ENCODE results near the gene PPP3R1.
A peak's percentile ranks its signal among the peaks of the same experiment; 100 is the strongest.

PPP3R1 gene

GRCh38 chr2:68252400-68253218 lies at the start of gene PPP3R1:
Gene PPP3R1, minus strand, starts transcription at chr2:68252532. Its CDS starts 405 bp downstream, at chr2:68252127.
- DNase-seq = peak; percentile 96

- DNase-seq = no peak
Measured at GRCh38 chr2:68295516-68295915, 43.2 kb upstream of the PPP3R1 start.

- DNase-seq = no peak
Measured at GRCh38 chr2:68294913-68295312, 42.6 kb upstream of the PPP3R1 start.

GRCh38 chr2:68294187-68294586 lies 41.9 kb upstream of the PPP3R1 start:
- no peak for DNase-seq

- DNase-seq = no peak
Measured at GRCh38 chr2:68293755-68294154, 41.4 kb upstream of the PPP3R1 start.

GRCh38 chr2:68293024-68293423 lies 40.7 kb upstream of the PPP3R1 start:
- DNase-seq = no peak

- DNase-seq = no peak
Measured at GRCh38 chr2:68292108-68292710, 39.9 kb upstream of the PPP3R1 start.

- DNase-seq = no peak
Measured at GRCh38 chr2:68291314-68291713, 39.0 kb upstream of the PPP3R1 start.

- no peak for DNase-seq
Measured at GRCh38 chr2:68290901-68291300, 38.6 kb upstream of the PPP3R1 start.

GRCh38 chr2:68287580-68288441 lies 35.5 kb upstream of the PPP3R1 start:
- no peak for DNase-seq

- DNase-seq = no peak
Measured at GRCh38 chr2:68284896-68285295, 32.6 kb upstream of the PPP3R1 start.

GRCh38 chr2:68283419-68283812 lies 31.1 kb upstream of the PPP3R1 start:
- DNase-seq = no peak

- peak; percentile 16 for DNase-seq
Measured at GRCh38 chr2:68282811-68283418, 30.6 kb upstream of the PPP3R1 start.

GRCh38 chr2:68280796-68281195 lies 28.5 kb upstream of the PPP3R1 start:
- no peak for DNase-seq

GRCh38 chr2:68280348-68280747 lies 28.0 kb upstream of the PPP3R1 start:
- DNase-seq = no peak

- peak; percentile 43 for DNase-seq
Measured at GRCh38 chr2:68279691-68280090, 27.4 kb upstream of the PPP3R1 start.

GRCh38 chr2:68278169-68278568 lies 25.8 kb upstream of the PPP3R1 start:
- DNase-seq = no peak

- no peak for DNase-seq
Measured at GRCh38 chr2:68274022-68274421, 21.7 kb upstream of the PPP3R1 start.

- no peak for DNase-seq
Measured at GRCh38 chr2:68272246-68272994, 20.1 kb upstream of the PPP3R1 start.

GRCh38 chr2:68266655-68267054 lies 14.3 kb upstream of the PPP3R1 start:
- no peak for DNase-seq

GRCh38 chr2:68263632-68264031 lies 11.3 kb upstream of the PPP3R1 start:
- peak; percentile 4 for DNase-seq

GRCh38 chr2:68258851-68259250 lies 6.5 kb upstream of the PPP3R1 start:
- no peak for DNase-seq

Measured in NCI-H774 (cell line).